K562 treated with DMSO at 1 percent for 24 hours (cell line): ENCODE measurements around the gene SCFD2. TPM values are rescaled to one million over a fixed set of nuclear protein-coding genes. Genes with fewer than 3 reads are reported as not detected.

Experiments
- total RNA-seq: library from RNA; unstranded; fragments of 300-600 nt; gene quantifications from 2 replicates; pipeline ENCODE4 v1.2.3, GENCODE V29; 2022; ENCODE audit warnings: low read depth; ENCODE audit not compliant: insufficient read depth

Gene SCFD2
- 10.0 and 11.1 TPM in 2 replicates for total RNA-seq

GRCh38 chr4:53365486-53366300, at the start of gene SCFD2:
TSS of gene SCFD2 (minus strand) at chr4:53366061.

DNA sequence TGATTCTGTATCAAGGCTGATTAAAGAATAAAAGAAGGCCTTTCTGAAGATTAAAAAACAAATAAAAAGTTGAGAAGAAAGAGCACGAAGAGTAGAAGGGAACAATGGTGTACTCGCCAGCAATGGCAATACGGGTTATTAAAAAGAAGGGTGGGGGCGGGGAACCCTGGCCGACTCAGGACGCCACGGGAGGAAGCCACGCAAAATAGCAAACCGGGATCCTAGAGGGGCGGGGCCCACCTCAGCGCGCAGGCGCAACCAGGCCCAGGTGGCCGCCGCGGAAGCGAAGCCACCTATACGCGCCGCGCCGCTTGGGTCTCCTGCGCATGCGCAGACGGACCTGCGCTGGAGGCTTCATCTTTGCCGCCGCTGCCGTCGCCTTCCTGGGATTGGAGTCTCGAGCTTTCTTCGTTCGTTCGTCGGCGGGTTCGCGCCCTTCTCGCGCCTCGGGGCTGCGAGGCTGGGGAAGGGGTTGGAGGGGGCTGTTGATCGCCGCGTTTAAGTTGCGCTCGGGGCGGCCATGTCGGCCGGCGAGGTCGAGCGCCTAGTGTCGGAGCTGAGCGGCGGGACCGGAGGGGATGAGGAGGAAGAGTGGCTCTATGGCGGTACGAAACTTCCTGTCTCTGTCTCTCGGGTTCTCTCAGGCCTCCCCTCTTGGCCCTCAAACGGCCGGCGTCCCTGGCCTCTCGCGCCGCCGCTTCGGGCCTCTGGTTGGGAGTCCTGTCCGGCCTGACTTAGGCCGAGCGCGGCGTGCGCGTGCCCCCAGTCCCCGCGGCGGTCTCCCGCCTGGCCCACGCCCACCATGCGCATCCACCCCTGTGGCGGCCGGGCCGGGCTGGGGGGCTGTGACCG, 11.7 kb upstream of the SCFD2 start, which contains the start of gene FIP1L1:
TSS of gene FIP1L1 (plus strand) at position 323 of the 852 bp plus-strand sequence. CDS start at position 521, 198 bp downstream.

DNA sequence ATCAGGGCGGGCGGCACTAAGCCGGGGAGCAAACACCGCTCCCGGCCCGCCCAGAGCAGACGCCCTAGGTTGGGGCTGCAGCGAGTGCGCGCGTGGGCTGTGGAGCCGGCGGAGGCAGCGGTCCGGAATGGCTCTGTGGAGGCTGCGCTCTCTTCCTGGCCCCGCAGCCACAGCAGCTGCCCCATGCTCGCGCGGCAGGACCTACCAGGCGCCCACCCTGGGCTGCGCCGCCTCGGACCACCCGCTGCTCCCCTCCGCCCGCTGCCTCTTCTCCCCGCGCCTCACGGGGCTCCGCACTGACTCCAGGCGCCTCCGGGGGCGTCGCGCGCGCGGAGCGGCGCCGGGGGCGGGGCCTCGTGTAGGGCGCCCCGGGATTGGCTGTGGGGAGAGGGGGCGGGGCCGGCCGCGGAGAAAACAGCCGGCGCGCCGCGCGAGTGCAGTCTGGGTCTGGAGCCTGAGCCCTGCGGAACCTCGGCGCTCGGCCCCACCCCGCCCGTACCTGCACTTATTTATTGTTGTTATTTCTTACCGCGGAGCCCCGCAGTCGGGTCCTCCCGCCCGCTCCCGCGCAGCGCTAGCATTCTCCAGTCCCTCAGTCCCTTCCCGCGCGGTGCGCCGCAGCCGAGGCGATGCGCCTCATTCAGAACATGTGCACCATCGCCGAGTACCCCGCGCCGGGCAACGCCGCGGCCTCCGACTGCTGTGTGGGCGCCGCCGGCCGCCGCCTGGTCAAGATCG, 503.8 kb downstream of the SCFD2 start, which contains the start of gene RASL11B:
TSS of gene RASL11B (plus strand) at position 439 of the 738 bp plus-strand sequence. CDS start at position 630, 191 bp downstream.

Other genes starting within 250 kb of the SCFD2 start
- gene FIP1L1, start 11.6 kb upstream of the SCFD2 start, total RNA-seq = 52.0 and 67.6 TPM in 2 replicates
- gene LNX1, start 225.4 kb upstream of the SCFD2 start, total RNA-seq = 4.5 TPM in 2 replicates